CD4-positive, alpha-beta T cell treated with Interleukin-6 for 4 hours (primary cell): ENCODE data around the gene TSPAN1.
"Not testable (repeated sequence)": the region's sequence is repeated elsewhere in the genome, so short reads cannot be mapped to it uniquely, and the experiment has no call there.

Experiments used
- DNase-seq: peaks from one replicate; pipeline ENCODE4 v3.0.0-alpha.2; 2020; ENCODE audit warnings: mixed read lengths

TSPAN1 gene

GRCh38 chr1:46220808-46221207 lies 45.9 kb downstream of the TSPAN1 start:
- no peak for DNase-seq

- no peak for DNase-seq
Observed at GRCh38 chr1:46221749-46222148, 46.9 kb downstream of the TSPAN1 start.

GRCh38 chr1:46223055-46223454 lies 48.2 kb downstream of the TSPAN1 start:
- not testable (repeated sequence) for DNase-seq

- DNase-seq, result peak; percentile 67
Observed at GRCh38 chr1:46223472-46223943, 48.6 kb downstream of the TSPAN1 start.

- no peak for DNase-seq
Observed at GRCh38 chr1:46224966-46225365, 50.1 kb downstream of the TSPAN1 start.

GRCh38 chr1:46231231-46231630 lies 56.3 kb downstream of the TSPAN1 start:
- DNase-seq, result not testable (repeated sequence)
